K562 (cell line): ENCODE results near the gene ANKFN1. TPM values are rescaled to one million over a fixed set of nuclear protein-coding genes. Genes with fewer than 3 reads are reported as not detected.

Experiments
- ATAC-seq: fragments of 200-7000 bp; cut with Tn5 transposase; 3 replicates; pipeline ENCODE4 v1.9.1; 2020; ENCODE audit warnings: moderate library complexity
- BruUV-seq: library from RNA; stranded (reverse); fragments of 400-500 nt; replicated peaks from 2 replicates; lab custom pipeline; 2021; lab: Mats Ljungman, UMichigan
- CTCF ChIA-PET: fragments of 300-600 bp; formaldehyde crosslinking; extraction: SDS; loops from one replicate; lab custom pipeline; 2021; ENCODE audit warnings: low intra/inter-chr PET ratio; lab: Yijun Ruan, JAX
- POLR2A ChIA-PET: fragments of 300-600, 350-650 bp; sonication (Branson Sonifier 250); formaldehyde crosslinking; extraction: SDS; loops from one replicate; lab custom pipeline; 2021; ENCODE audit warnings: antibody characterized with exemption, inconsistent platforms; lab: Yijun Ruan, JAX
- DNase-seq, 4 experiments: peaks; one replicate each; pipeline versions ENCODE4 v3.0.0 to v3.0.0-alpha.2; 2011 to 2018; ENCODE audit warnings: low spot score in 3 of 4, mixed read lengths in 3 of 4; ENCODE audit errors: extremely low read depth in 1 of 4
- FAIRE-seq: peaks from 2 replicates; lab custom pipeline; 2011; peaks lifted over from hg19 to GRCh38; lab: Jason Lieb, UNC
- H2AFZ ChIP-seq: 2 replicates; pipeline ENCODE4 v1.6.0; 2011; ENCODE audit warnings: low read depth, low read length, control low read depth, inconsistent platforms
- H3K27ac ChIP-seq: fragments of 200-600 bp; 3 replicates; pipeline ENCODE4 v1.8.0; 2011; ENCODE audit warnings: low read depth, mild to moderate bottlenecking, control low read depth, inconsistent platforms, low read length, moderate library complexity, mixed read lengths; ENCODE audit errors: extremely low read depth
- H3K27me3 ChIP-seq, 2 experiments: fragments of 300-600 bp in 1 of 2; 2 replicates in 1 of 2; 3 replicates in 1 of 2; pipeline versions ENCODE4 v1.6.0 to v1.8.0; 2011; ENCODE audit warnings: inconsistent platforms in 2 of 2, low read length in 2 of 2, mild to moderate bottlenecking in 1 of 2, mixed read lengths in 1 of 2, moderate library complexity in 1 of 2; ENCODE audit not compliant: control insufficient read depth in 2 of 2, insufficient read depth in 2 of 2
- H3K36me3 ChIP-seq: fragments of 300-600 bp; 3 replicates; pipeline ENCODE4 v1.8.0; 2011; ENCODE audit warnings: mild to moderate bottlenecking, low read length, inconsistent platforms; ENCODE audit not compliant: control insufficient read depth, insufficient read depth
- H3K4me1 ChIP-seq, 2 experiments: fragments of 200-600 bp in 1 of 2; replicated peaks in 1 of 2; 2 replicates in 1 of 2; 3 replicates in 1 of 2; pipeline versions ENCODE4 v1.5.1 to v1.8.0; 2011; ENCODE audit warnings: inconsistent platforms in 2 of 2, low read length in 2 of 2, mild to moderate bottlenecking in 1 of 2, mixed read lengths in 1 of 2, moderate library complexity in 1 of 2; ENCODE audit not compliant: control insufficient read depth in 2 of 2, insufficient read depth in 2 of 2
- H3K4me2 ChIP-seq: 2 replicates; pipeline ENCODE4 v1.6.1; 2011; ENCODE audit warnings: low read length, control low read depth, inconsistent platforms, mixed read lengths; ENCODE audit not compliant: insufficient read depth
- H3K4me3 ChIP-seq: fragments of 200-600 bp; sonication (generic), shearing (Covaris generic); 2 replicates; pipeline ENCODE4 v1.5.1; 2016; ENCODE audit warnings: control low read depth, inconsistent platforms
- H3K79me2 ChIP-seq: fragments of 200-600 bp; 3 replicates; pipeline ENCODE4 v1.8.0; 2011; ENCODE audit warnings: low read length, inconsistent platforms; ENCODE audit not compliant: control insufficient read depth, insufficient read depth
- H3K9ac ChIP-seq, 2 experiments: 2 replicates each; pipeline versions ENCODE4 v1.6.0 to v1.6.1; 2011; ENCODE audit warnings: low read depth in 2 of 2, low read length in 2 of 2, control low read depth in 1 of 2, inconsistent platforms in 1 of 2, mild to moderate bottlenecking in 1 of 2, mixed read lengths in 1 of 2; ENCODE audit not compliant: insufficient read depth in 1 of 2
- H3K9me1 ChIP-seq: one replicate; pipeline ENCODE4 v1.6.0; 2011; ENCODE audit warnings: inconsistent platforms, mild to moderate bottlenecking, low read length, moderate library complexity; ENCODE audit not compliant: control insufficient read depth, insufficient read depth
- H3K9me3 ChIP-seq: replicated peaks from 2 replicates; pipeline ENCODE4 v1.5.1; 2011; ENCODE audit warnings: low read depth, low read length, inconsistent platforms; ENCODE audit not compliant: control insufficient read depth, insufficient read depth
- H4K20me1 ChIP-seq: replicated peaks from 2 replicates; pipeline ENCODE4 v1.6.1; 2011; ENCODE audit warnings: low read length, inconsistent platforms, mixed read lengths; ENCODE audit not compliant: control insufficient read depth, insufficient read depth
- ATF6 ChIP-seq: sonication (generic); formaldehyde crosslinking; IDR thresholded peaks from 2 replicates; pipeline ENCODE4 v1.4.0; 2020; ENCODE audit warnings: mild to moderate bottlenecking, missing genetic modification reagents
- BHLHE40 ChIP-seq: IDR thresholded peaks from 2 replicates; pipeline ENCODE4 v1.6.1; 2011; ENCODE audit warnings: low read length, improper control_type of control experiment
- HNRNPL ChIP-seq: fragments of 200-400 bp; formaldehyde crosslinking; IDR thresholded peaks from 2 replicates; pipeline ENCODE4 v1.6.1; 2017; ENCODE audit warnings: low read depth, mild to moderate bottlenecking, low read length
- HOMEZ ChIP-seq: fragments of 250-450 bp; sonication (Bioruptor Pico); IDR thresholded peaks from 2 replicates; pipeline ENCODE4 v1.4.0; 2020; ENCODE audit warnings: mild to moderate bottlenecking, moderate library complexity
- MAX ChIP-seq: sonication (generic); formaldehyde crosslinking; IDR thresholded peaks from 2 replicates; pipeline ENCODE4 v1.9.0; 2022; ENCODE audit warnings: mild to moderate bottlenecking, missing genetic modification reagents
- PCBP2 ChIP-seq: fragments of 200-400 bp; formaldehyde crosslinking; IDR thresholded peaks from 2 replicates; pipeline ENCODE4 v1.6.1; 2018; ENCODE audit warnings: low read length, low read depth, mild to moderate bottlenecking, moderate library complexity; ENCODE audit not compliant: poor library complexity, severe bottlenecking
- YY1 ChIP-seq, 3 experiments: IDR thresholded peaks; 2 replicates each; pipeline ENCODE4 v1.6.1; 2011; ENCODE audit warnings: low read length in 2 of 3, mild to moderate bottlenecking in 2 of 3, moderate library complexity in 2 of 3, borderline replicate concordance in 1 of 3, control low read depth in 1 of 3, low read depth in 1 of 3; ENCODE audit not compliant: insufficient read depth in 3 of 3, insufficient replicate concordance in 2 of 3, control insufficient read depth in 1 of 3, insufficient read length in 1 of 3; ENCODE audit errors: extremely low read depth in 1 of 3
- ZBTB17 ChIP-seq: fragments of 450-650 bp; formaldehyde crosslinking; IDR thresholded peaks from 2 replicates; pipeline ENCODE4 v1.4.0; 2020; ENCODE audit warnings: mild to moderate bottlenecking
- ZNF253 ChIP-seq: fragments of 250-450 bp; sonication (Bioruptor Pico); conservative IDR thresholded peaks from 2 replicates; pipeline ENCODE4 v1.6.1; 2021; ENCODE audit warnings: mild to moderate bottlenecking
- ZNF695 ChIP-seq: fragments of 450-650 bp; formaldehyde crosslinking; IDR thresholded peaks from 2 replicates; pipeline ENCODE4 v1.4.0; 2020; ENCODE audit warnings: mild to moderate bottlenecking, moderate library complexity
- WGBS: fragments of 100-300 bp; shearing (Covaris generic); methylation state at CpG from one replicate; pipeline ENCODE4 v1.1.6; 2016; ENCODE audit warnings: low coverage, mixed read lengths; ENCODE audit not compliant: insufficient coverage; ENCODE audit errors: missing lambda C conversion rate; 5-methylcytosine and 5-hydroxymethylcytosine counted together
- in situ Hi-C: fragments of 300-500 bp; cut with MboI; formaldehyde crosslinking; loops from 4 replicates; pipeline ENCODE4 v1.15.0; 2018; ENCODE audit warnings: inconsistent platforms, mixed read lengths
- intact Hi-C: fragments of 100-400 bp; cut with micrococcal nuclease; formaldehyde crosslinking; loops from 2 replicates; pipeline ENCODE4 v1.14.2; 2022
- polyA plus RNA-seq, 8 experiments: library from polyadenylated mRNA; depleted of rRNA in 4 of 8; stranded (reverse) in 5 of 8; unstranded in 3 of 8; fragments of >200 nt; fragmentation: Nextera tagmentation in 2 of 8; fragmentation: Illumina TruSeq in 1 of 8; extraction: Ambion mirVana in 2 of 8; extraction: Trizol in 1 of 8; gene quantifications; 2 replicates each; pipeline versions ENCODE4 v1.2.1 to v1.2.3, GENCODE V29; 2011 to 2014; ENCODE audit warnings: inconsistent platforms in 1 of 8, missing spikeins in 1 of 8
- total RNA-seq, 7 experiments: library from RNA; depleted of rRNA in 6 of 7; stranded (reverse); fragments of >200 nt in 6 of 7; fragmentation: Illumina TruSeq in 2 of 7; extraction: Trizol in 2 of 7; gene quantifications; 2 replicates each; pipeline versions ENCODE4 v1.2.1 to v1.2.3, GENCODE V29; 2011 to 2021; ENCODE audit warnings: low replicate concordance in 1 of 7

ANKFN1 gene
- total and polyA plus RNA-seq, 9 of the 15 experiments (the other 6 are each of a cell fraction or from before 2014, with no cell fraction given) = 0.04 to 0.39 (median 0.15) TPM; not detected in 1

- intact Hi-C loops = loop anchor here (10.0 kb wide), 1 partner anchor 205 kb away; no protein-coding TSS in a partner anchor
- in situ Hi-C loops = no loop called here
- no peaks in the 10 kb centered on the region for H3K27me3 ChIP-seq
- CTCF ChIA-PET = no interaction called here
- no peak for FAIRE-seq
- BruUV-seq = no TSS peak
- no peak overlapping the region for H3K9ac ChIP-seq
- H3K9me3 ChIP-seq = no peaks in the 10 kb centered on the region
- no peak overlapping the region for H3K4me3 ChIP-seq
- no peaks in the 10 kb centered on the region for H3K9me1 ChIP-seq
- H3K4me1 ChIP-seq = no peaks in the 10 kb centered on the region
- H3K4me2 ChIP-seq = no peak overlapping the region
- WGBS = 3% methylated on average over 4 of the region's 4 CpGs
- H3K27ac ChIP-seq = no peak overlapping the region
- H3K36me3 ChIP-seq = no peaks in the 10 kb centered on the region
- POLR2A ChIA-PET = no interaction called here
- no peak overlapping the region for H2AFZ ChIP-seq
- no peak for TF ChIP-seq BHLHE40
- no peak for TF ChIP-seq YY1 (IDR thresholded peaks at IDR 0.05; ENCODE audit: borderline replicate concordance in 1 of 3, control insufficient read depth in 1 of 3, extremely low read depth in 1 of 3, insufficient read depth in 3 of 3, insufficient read length in 1 of 3, insufficient replicate concordance in 2 of 3, low read depth in 1 of 3, low read length in 2 of 3)
- no peak for TF ChIP-seq HOMEZ (CRISPR knock-in tag)
- TF ChIP-seq HNRNPL = no peak
- no peak for TF ChIP-seq PCBP2
- TF ChIP-seq ZBTB17 (CRISPR knock-in tag) = no peak
- TF ChIP-seq ATF6 (CRISPR knock-in tag) = no peak
- TF ChIP-seq ZNF695 = no peak
- TF ChIP-seq MAX (CRISPR knock-in tag) = no peak
- no peak for TF ChIP-seq ZNF253
- no peaks in the 10 kb centered on the region for H4K20me1 ChIP-seq
- no peaks in the 10 kb centered on the region for H3K79me2 ChIP-seq
- no peak for ATAC-seq
- DNase-seq = no peak
Measured at GRCh38 chr17:56119936-56120335, 33.3 kb upstream of the ANKFN1 start.
